ENCODE measurements around the gene SYT3. TPM values are rescaled to one million over a fixed set of nuclear protein-coding genes. Genes with fewer than 3 reads are reported as not detected.

The SYT3 gene, protein sequence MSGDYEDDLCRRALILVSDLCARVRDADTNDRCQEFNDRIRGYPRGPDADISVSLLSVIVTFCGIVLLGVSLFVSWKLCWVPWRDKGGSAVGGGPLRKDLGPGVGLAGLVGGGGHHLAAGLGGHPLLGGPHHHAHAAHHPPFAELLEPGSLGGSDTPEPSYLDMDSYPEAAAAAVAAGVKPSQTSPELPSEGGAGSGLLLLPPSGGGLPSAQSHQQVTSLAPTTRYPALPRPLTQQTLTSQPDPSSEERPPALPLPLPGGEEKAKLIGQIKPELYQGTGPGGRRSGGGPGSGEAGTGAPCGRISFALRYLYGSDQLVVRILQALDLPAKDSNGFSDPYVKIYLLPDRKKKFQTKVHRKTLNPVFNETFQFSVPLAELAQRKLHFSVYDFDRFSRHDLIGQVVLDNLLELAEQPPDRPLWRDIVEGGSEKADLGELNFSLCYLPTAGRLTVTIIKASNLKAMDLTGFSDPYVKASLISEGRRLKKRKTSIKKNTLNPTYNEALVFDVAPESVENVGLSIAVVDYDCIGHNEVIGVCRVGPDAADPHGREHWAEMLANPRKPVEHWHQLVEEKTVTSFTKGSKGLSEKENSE
- total RNA-seq: 1 to 10 TPM in 1 of 4 donors, not detected in 3; 1.2 TPM

DNA sequence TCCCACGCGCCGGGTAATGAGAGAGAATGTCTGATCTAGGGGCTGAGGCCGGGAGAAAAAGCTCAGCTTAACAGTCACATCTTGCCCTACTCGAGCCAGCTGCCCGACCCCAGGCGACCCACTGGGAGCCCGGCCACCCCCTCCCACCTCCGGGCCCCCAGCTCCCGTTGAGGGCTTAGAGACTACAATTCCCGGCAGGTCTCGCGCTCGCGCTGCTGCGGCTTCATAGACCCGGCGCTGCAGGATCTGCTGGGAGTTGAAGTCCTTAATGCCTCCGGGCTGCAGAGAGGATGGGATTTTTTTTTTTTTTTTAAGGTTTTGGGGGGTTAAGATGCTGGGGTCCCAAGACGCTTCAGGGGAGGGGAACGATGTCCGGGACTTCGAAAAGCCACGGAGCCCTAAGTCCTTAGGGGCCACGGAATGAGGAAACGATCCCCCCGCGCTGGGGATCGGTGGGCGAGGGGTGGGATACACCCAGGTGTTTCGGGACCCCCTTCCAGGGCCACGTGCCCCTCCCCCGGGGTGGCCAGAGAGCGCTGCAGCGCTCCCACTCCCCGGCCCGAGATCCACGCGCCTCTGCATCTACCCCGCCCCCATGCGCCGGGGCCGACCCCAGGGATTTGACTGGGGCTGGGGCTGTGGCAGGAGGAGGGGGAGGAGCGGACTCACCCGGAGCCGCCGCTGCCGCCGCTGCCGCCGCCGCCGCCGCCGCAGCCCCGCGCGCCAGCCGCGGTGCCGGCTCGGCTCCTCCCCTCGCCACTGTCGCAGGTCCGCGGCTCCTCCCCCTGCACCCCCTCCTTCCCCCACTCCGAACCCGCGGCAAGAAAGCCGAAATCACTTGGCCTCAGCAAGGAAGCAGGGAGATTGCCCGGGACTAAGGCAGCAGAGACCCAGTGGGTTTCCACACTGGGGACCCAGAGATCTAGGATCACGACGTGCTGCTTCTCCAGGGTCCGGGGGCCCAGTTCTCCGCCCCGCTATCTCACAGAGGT lies at the start of gene SYT3:
Gene SYT3 (minus strand): TSS at position 761 of the 992 bp plus-strand sequence. CDS start 2,470 bp downstream, outside the sequence.
- TF ChIP-seq, protein P1, sequence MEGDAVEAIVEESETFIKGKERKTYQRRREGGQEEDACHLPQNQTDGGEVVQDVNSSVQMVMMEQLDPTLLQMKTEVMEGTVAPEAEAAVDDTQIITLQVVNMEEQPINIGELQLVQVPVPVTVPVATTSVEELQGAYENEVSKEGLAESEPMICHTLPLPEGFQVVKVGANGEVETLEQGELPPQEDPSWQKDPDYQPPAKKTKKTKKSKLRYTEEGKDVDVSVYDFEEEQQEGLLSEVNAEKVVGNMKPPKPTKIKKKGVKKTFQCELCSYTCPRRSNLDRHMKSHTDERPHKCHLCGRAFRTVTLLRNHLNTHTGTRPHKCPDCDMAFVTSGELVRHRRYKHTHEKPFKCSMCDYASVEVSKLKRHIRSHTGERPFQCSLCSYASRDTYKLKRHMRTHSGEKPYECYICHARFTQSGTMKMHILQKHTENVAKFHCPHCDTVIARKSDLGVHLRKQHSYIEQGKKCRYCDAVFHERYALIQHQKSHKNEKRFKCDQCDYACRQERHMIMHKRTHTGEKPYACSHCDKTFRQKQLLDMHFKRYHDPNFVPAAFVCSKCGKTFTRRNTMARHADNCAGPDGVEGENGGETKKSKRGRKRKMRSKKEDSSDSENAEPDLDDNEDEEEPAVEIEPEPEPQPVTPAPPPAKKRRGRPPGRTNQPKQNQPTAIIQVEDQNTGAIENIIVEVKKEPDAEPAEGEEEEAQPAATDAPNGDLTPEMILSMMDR (IDR thresholded peaks at IDR 0.05): no peak
- no peak for TF ChIP-seq POLR2A (IDR thresholded peaks at IDR 0.05)

DNA sequence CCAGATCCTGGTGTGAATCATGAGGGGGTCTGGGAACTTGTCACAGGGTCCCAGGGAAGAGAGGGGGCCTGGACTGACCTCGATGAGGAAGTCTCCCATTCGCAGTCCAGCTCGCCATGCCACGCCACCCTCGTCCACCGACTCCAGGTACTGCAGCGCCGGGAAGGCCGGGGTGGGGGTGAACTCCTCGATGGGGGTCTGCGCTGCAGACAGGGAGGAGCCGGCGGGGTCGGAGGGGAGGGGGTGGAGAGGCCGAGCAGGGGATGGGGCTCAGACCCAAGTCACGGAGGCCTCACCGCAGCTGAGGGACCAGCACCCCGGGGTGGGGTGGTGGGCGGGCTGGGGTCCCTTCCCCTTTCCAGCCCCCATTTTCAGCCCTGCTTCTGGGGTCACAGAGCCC lies 49.1 kb upstream of the SYT3 start:
- Histone ChIP-seq H3K9me3 (no peaks in the 10 kb centered on the region), H3K4me1 (no peaks in the 10 kb centered on the region), H3K36me3 (no peaks in the 10 kb centered on the region), H3K27me3 (peaks cover 0 to 15% of the 10 kb centered on the region in 2 donors), H3K27ac (no peak overlapping the region), H3K4me3 (no peak overlapping the region)
- DNase-seq: peak in 1 of 3 donors; percentile 27
- no peak for TF ChIP-seq POLR2A (IDR thresholded peaks at IDR 0.05)

More for the DNA sequence above, at the start of gene SYT3:
- H3K27ac ChIP-seq: no peak within 1 kb of the TSS
- no peaks in the 10 kb centered on the region for H3K36me3 ChIP-seq
- H3K4me3 ChIP-seq: peak within 1 kb of the TSS in 3 of 4 donors; percentile 40 to 54 (median 49)
- DNase-seq: peak in 1 of 3 donors; percentile 53
- peaks cover 0 to 11% (median 0%) of the 10 kb centered on the region in 4 donors for H3K9me3 ChIP-seq
- peaks cover 0 to 3% of the 10 kb centered on the region in 2 donors for H3K27me3 ChIP-seq
- H3K4me1 ChIP-seq: no peaks in the 10 kb centered on the region

DNA sequence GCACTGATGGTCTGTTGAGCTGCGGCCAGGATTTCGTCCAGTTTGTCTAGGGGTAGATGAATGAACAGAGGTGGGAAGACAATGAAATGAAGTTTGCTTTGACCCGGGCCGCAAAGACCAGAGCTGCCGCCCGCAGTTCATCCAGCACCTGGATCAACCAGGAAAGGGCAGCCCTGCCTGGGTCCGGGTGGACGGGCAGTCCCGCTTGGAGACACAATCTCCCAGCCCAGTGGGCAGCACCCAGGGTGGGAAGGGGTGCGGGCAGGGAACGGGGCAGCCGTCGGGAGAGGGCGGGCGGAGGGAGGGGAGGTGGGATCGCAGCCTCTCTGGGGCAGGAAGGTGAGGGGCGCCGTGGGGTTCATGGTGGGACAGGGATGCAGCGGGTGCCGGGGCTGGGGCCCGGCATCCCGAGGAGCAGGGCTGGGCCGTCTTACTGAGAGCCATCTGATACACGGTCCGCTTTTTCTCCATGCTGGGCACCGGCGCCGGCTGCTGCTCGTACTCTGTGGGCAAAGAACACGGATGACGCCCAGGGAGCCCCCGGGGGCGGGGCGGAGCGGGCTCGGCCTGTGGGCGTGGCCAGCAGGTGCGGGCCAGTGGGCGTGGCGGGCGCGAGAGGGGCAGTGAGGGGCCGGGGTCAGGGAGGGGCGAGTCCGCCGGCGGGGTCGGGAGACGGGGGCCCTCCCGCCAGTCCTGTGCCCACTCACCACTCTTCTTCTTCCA lies 46.8 kb upstream of the SYT3 start:
- H3K4me1 ChIP-seq: no peaks in the 10 kb centered on the region
- TF ChIP-seq POLR2A (IDR thresholded peaks at IDR 0.05): no peak
- TF ChIP-seq, protein P1 (IDR thresholded peaks at IDR 0.05): no peak
- H3K27ac ChIP-seq: no peak overlapping the region
- H3K9me3 ChIP-seq: no peaks in the 10 kb centered on the region
- H3K36me3 ChIP-seq: no peaks in the 10 kb centered on the region
- no peak overlapping the region for H3K4me3 ChIP-seq
- H3K27me3 ChIP-seq: peaks cover 0 to 9% of the 10 kb centered on the region in 2 donors
- DNase-seq: peak in 1 of 3 donors; percentile 22

DNA sequence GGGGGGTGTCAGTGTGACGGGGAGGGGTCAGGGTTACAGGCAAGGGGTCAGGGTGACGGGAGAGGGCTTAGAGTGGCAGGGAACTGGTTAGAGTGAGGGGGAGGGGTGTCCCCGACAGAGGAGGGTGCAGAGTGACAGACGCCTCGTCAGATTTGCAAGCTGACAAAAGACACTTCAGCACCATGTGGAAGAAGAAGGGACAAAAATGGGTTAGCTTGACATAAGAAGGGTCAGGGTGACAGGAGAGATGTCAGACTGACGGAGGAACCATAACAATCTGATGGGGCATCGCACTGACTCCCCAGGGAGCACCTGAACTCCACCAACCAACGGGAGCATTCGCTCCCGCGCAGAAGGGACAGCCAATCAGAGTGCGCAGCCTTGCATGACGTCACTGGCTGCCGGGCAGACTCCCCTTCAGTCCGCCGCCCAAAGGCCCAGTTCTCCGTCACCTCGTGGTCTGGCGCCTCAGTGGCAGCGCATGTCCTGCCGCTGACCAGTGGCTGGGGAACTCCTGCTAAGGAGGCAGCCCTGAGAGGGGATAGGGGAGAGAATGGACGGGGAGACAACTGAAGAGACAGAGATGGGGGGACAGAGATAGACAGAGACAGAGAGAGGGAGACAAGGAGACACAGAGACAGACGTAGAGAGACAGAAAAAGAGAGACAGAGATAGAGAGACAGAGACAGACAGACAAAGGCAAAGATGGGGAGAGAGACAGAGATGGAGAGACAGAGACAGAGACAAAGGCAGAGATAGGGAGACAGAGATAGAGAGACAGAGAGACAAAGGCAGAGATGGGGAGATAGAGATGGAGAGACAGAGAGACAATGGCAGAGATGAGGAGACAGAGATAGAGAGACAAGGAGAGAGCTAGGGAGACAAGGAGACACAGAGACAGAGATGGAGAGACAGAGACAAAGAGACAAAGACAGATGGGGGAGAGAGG lies 39.8 kb upstream of the SYT3 start:
- peak; percentile 75 to 87 (median 77) for DNase-seq
- peak overlapping the region in 1 of 4 donors; percentile 42 for H3K27ac ChIP-seq
- no peak overlapping the region for H3K4me3 ChIP-seq
- peaks cover 0 to 5% (median 0%) of the 10 kb centered on the region in 4 donors for H3K4me1 ChIP-seq
- H3K36me3 ChIP-seq: no peaks in the 10 kb centered on the region
- TF ChIP-seq POLR2A (IDR thresholded peaks at IDR 0.05): no peak
- TF ChIP-seq, protein P1 (IDR thresholded peaks at IDR 0.05): no peak
- H3K9me3 ChIP-seq: peaks cover 0 to 3% (median 0%) of the 10 kb centered on the region in 4 donors
- H3K27me3 ChIP-seq: no peaks in the 10 kb centered on the region

DNA sequence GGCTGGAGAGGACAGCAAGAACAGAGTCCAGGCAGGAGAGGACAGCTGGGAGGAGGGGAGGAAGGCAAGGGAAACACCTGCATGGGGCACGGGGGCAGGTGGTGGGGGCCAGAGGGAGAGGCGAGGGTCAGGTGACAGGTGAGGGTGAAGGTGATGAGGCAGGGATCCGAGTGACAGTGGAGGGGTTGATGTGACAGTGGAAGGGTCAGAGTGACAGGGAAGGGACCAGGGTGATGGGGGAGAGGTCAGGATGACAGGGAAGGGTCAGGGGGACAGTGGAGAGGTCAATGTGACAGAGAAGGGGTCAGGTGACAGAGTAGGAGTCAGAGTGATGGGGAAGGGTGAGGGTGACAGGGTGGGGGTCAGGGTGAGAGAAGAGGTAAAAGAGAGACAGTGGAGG lies 38.6 kb upstream of the SYT3 start:
- Histone ChIP-seq H3K9me3 (peaks cover 0 to 3% (median 0%) of the 10 kb centered on the region in 4 donors), H3K4me1 (peaks cover 0 to 5% (median 0%) of the 10 kb centered on the region in 4 donors), H3K4me3 (no peak overlapping the region), H3K36me3 (no peaks in the 10 kb centered on the region), H3K27me3 (no peaks in the 10 kb centered on the region), H3K27ac (no peak overlapping the region)
- no peak for DNase-seq
- TF ChIP-seq POLR2A (IDR thresholded peaks at IDR 0.05): no peak
- TF ChIP-seq, protein P1 (IDR thresholded peaks at IDR 0.05): no peak

Data from Peyer's patch (tissue), 4 donors.